ENCODE results near the gene CWC25. TPM values are rescaled to one million over a fixed set of nuclear protein-coding genes. Genes with fewer than 3 reads are reported as not detected.

CWC25 gene
- 22.2 to 25.8 TPM (median 23.1 TPM) in 5 replicates for total RNA-seq (2022; extraction: Qiagen RNA extraction)

DNA sequence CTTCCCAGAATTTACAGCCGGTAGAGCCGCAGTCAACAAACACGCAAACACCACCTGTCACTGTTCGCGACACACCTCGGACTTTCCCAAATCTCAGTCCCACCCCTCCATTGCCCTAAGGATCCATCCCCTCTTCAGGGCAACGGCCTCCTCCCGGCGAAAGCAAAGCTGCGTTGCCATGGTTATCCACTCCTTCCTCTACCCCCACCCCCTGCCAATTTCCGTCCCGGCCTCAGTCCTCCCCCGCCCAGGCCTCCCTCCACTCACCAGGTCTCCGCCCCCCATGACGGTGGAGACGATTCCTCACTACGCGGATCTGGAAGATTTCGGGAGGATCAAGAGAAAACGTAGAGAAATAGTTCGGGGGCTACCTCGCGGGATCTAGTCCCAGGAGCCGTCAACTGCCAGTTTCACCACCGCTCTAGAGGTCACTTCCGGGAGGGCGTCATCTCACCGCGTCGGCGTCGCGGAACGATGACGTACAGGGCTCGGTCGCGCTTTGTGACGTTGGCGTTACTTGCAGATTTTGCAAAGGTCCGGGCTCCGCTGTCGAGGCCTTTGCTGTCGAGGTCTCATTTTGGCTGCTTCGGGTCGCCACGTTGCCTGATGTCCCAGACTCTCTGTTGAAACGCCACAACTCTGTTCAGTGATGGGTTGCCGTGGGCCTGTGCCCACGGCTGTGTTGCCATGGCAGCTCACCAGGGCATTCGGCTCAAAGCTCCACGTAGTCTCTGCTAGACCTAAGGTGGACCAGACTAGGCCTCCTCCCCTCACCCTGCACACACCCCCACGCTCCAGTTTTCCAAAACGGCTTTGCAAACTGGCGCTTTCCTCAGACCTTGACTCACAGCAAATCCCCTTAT, at the start of gene CWC25:
Gene CWC25 (minus strand): TSS at position 423 of the 863 bp plus-strand sequence. CDS start 138 bp downstream, at position 285.

DNA sequence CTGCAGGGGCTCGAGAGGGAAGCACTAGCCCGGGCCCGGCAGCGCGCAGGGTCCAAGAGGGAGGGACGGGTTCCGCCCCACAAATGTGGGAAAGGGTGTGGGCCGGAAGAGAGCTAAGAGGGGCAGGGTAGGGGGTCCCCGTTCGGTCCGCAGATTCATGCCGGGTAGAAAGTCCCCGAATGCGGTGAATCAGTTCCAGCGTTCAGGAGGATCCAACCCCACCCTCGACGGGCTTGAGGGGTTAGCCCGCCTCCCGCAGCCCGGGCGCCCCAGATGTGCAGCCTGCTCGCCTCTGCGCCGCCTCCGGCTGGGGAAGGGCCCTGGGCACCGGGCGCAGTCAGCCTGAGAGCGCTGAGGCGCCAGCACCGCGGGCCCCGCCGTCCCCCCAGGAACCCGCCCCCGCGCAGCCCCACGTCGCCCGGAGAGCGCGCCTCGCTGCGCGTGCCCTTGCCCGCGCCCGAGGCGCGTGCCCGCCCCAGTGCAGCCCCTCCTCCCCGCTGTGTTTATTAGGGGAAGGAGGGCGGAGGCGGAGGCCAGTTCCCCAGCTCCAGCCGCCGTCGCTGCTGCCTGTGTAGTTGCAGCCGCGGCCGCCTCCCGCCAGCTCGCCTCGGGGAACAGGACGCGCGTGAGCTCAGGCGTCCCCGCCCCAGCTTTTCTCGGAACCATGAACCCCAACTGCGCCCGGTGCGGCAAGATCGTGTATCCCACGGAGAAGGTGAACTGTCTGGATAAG, 44.6 kb upstream of the CWC25 start, which contains the start of gene LASP1:
Gene LASP1 (plus strand): TSS at position 533 of the 733 bp plus-strand sequence. CDS start 132 bp downstream, at position 665.

DNA sequence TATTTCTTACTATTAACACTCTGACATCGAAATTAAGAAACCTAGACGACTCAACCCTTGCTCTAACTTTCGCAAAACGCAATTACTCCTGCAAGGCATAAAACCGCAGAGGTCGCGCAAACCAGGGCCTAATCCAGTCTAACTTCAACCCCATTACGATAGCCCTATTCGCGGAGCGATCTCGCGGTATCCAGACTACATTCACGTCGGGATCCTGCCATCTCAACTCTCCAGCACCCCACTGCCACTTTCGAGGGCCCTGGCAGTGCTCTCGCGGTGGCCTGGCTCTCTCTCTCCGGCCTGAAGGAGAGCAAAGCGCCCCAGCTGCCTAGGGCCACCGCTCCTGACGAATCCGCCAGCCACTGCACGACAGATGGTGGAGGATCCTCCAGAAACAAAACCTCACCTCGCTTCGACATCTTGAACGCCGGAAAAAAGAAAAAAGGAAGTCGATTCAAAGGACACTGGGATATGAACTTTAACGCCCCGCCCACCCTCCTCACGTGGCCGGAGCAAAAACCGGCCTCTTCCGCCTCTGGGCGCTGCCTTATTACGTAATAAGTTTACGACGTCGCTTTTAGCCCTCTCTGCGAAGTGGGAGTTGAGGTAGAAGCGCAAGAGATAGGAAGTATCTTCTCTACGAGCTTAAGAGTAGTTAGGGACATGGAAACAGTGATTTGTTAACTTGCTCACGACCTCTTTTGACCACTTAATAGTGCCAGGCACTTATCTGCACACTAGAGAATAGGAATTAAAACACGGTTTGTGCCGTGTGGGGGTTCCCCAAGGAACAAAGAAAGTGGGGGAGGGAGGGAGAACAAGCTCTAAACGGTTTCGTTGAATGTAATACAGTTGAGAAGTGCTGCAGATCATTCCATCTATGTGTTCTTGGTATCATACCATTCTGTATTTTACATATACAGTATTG, 28.4 kb upstream of the CWC25 start, which contains the start of gene RPL23:
Gene RPL23 (minus strand): TSS at position 430 of the 928 bp plus-strand sequence. CDS start 11 bp downstream, at position 419.

DNA sequence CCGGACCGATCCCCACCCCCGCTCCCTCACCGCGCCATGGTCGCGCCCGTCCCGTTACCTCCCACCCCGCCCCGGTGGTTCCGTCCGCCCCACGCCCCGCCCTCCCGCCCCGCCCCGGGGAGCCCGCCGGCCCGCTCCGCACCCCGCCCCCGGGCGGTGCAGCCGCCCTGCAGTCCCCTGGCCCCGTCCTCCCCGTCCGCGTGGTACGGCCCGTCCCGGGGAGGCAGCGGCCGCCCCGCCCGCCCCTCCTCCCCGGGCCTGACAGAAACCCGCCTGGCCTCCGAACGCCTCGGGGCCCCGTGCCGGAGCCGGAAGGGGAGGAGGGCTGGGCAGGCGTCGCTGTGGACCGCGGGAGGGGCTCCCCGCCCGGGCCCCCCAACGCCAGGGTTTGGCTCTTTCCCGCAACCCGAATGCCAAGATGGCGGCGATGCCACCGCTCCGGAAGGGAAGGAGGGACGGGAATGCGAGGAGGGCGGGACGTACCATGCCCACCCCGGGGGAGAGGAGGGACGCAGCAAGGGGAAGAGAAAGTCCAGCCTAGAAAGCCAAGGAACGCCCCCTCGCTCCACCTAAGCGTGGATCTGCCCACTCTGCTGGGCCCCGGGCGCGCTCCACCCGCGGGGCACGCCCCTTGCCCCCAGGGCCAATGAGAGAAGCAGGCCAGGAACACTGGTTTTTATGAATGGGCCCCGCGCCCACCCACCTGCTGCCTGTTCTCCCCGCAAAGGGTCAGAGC, 25.5 kb downstream of the CWC25 start, which contains the start of gene PIP4K2B:
Gene PIP4K2B (minus strand): TSS at position 56 of the 736 bp plus-strand sequence. CDS start 132 bp downstream, outside the sequence.

DNA sequence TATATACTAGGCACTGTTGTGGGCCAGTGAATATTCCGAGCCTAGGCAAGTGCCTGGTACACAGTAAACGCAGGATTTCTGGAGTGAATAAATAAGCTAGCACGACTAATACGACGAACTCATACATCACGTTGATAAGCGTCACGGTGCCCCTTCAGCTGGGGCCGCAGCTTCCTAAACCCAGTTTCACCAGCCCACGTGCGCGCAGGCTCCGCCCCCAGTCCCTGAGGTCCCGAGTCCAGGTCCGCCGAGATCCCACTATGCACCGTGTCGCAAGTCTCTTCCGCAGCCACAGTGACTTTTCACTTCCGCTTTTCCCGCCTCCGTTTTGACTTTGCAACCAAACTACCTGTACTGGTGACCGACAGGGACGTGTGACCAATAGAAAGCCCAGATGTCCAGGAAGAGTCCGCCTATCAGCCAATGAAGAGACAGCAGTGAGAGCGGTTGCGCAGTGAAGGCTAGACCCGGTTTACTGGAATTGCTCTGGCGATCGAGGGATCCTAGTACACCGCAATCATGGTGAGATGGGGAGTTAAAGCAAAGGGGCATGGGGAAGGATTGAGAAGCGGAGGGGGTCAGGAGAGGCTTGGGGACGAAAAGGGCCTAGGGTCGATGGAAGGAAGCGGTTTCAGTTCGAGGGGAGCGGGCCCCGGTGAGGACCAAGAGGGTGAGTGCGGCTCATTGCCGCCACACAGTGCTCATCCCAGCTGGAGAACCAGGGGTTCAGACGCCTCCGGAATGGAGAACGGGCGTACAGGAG, 72.6 kb downstream of the CWC25 start, which contains the start of gene PSMB3:
Gene PSMB3 (plus strand): TSS at position 434 of the 763 bp plus-strand sequence. CDS start 86 bp downstream, at position 520.

Other genes with a start within 250 kb of the CWC25 start
- gene SRCIN1, start 219.4 kb downstream of the CWC25 start, total RNA-seq (2022; extraction: Qiagen RNA extraction), result 1.6 to 3.3 TPM (median 2.4 TPM) in 5 replicates
- gene EPOP, start 150.4 kb downstream of the CWC25 start, total RNA-seq (2022; extraction: Qiagen RNA extraction), result 10.8 to 13.3 TPM (median 12.0 TPM) in 5 replicates
- gene MLLT6, start 120.0 kb downstream of the CWC25 start, total RNA-seq (2022; extraction: Qiagen RNA extraction), result 17.9 to 33.0 TPM (median 27.6 TPM) in 5 replicates
- gene CISD3, start 95.0 kb downstream of the CWC25 start, total RNA-seq (2022; extraction: Qiagen RNA extraction), result 59.0 to 90.7 TPM (median 77.4 TPM) in 5 replicates
- gene PCGF2, start 77.0 kb downstream of the CWC25 start, total RNA-seq (2022; extraction: Qiagen RNA extraction), result 27.1 to 65.8 TPM (median 62.0 TPM) in 5 replicates
- 364 to 413 TPM (median 395 TPM) in 5 replicates for gene PSMB3, start 72.6 kb downstream of the CWC25 start, total RNA-seq (2022; extraction: Qiagen RNA extraction)
- gene PIP4K2B, start 25.8 kb downstream of the CWC25 start, total RNA-seq (2022; extraction: Qiagen RNA extraction), result 34.5 to 51.8 TPM (median 49.3 TPM) in 5 replicates
- gene RPL23, start 28.4 kb upstream of the CWC25 start, total RNA-seq (2022; extraction: Qiagen RNA extraction), result 2,325 to 3,037 TPM (median 2,389 TPM) in 5 replicates
- 235 to 302 TPM (median 293 TPM) in 5 replicates for gene LASP1, start 44.7 kb upstream of the CWC25 start, total RNA-seq (2022; extraction: Qiagen RNA extraction)
- not detected in 5 replicates for gene FBXO47, start 142.1 kb upstream of the CWC25 start, total RNA-seq (2022; extraction: Qiagen RNA extraction)